Measurements from ENCODE around the gene CHEK2. TPM values are rescaled to one million over a fixed set of nuclear protein-coding genes. Genes with fewer than 3 reads are reported as not detected.

The CHEK2 gene
- total RNA-seq (10 to 100 TPM in 1 of 2 donors, 1 to 10 TPM in 1; 8.6 to 10.0 TPM), polyA plus RNA-seq (10 to 100 TPM in 1 of 2 donors, 1 to 10 TPM in 1; 6.0 to 10.4 TPM)
- long read RNA-seq, donor 1, partial matches to known transcripts, result 7 of 9 reads
- long read RNA-seq, donor 1, other reads (novel, unspliced or antisense), result 0 of 9 reads
- long read RNA-seq, donor 2, result 0 reads
- long read RNA-seq, donor 3, partial matches to known transcripts, result 6 of 7 reads
- long read RNA-seq, donor 3, other reads (novel, unspliced or antisense), result 0 of 7 reads
- long read RNA-seq, donor 4, partial matches to known transcripts, result 5 of 6 reads
- long read RNA-seq, donor 4, other reads (novel, unspliced or antisense), result 0 of 6 reads
- long read RNA-seq, donor 5, partial matches to known transcripts, result 7 of 10 reads
- long read RNA-seq, donor 5, other reads (novel, unspliced or antisense), result 0 of 10 reads

DNA sequence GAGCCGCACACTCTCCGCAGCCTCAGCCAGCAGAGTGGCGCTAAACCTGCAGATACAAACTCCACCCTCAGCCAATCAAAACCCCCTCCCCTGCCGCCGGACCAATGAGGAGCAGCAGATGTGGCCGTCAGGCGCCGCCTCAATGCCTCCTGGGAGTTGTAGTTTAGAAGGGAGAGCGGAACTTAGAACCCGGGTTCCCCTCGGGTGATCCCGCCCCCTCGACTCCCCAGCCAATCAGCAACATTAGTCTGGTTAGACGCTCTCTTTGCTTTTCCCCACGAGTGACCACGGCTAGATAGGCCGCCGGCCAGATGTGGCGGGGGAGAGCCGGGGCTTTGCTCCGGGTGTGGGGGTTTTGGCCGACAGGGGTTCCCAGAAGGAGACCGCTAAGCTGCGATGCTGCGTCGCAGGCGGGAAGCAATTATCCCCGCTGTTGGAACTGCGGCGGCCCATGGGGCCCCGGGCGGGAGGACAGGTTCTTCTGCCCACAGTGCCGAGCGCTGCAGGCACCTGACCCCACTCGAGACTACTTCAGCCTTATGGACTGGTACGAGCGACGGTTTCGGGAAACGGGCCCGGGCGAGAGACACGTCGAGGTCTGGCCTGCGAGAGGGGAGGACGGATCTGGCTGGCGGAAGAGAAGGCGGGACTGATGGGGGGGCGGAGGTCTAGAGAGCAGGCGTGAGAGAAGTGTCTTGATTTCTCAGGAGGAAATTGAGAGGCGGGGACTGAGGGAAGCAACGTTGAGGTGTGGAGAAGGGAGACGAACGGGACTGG lies at the start of gene CHEK2, which contains the start of gene HSCB:
CHEK2 (minus strand) TSS at position 36 of the 777 bp plus-strand sequence. CDS start 7,099 bp downstream, outside the sequence.
HSCB (plus strand) TSS at position 255 of the 777 bp plus-strand sequence; CDS start at position 312, 57 bp downstream.
- peak within 1 kb of the TSS; percentile 72 to 86 for H3K9ac ChIP-seq (ENCODE audit: insufficient read depth in 1 of 2, low read length in 2 of 2)
- no peaks in the 10 kb centered on the region for H3K9me3 ChIP-seq (ENCODE audit: control insufficient read depth in 4 of 4, insufficient read depth in 3 of 4, low read length in 3 of 4)
- peaks cover 0 to 14% (median 4%) of the 10 kb centered on the region in 5 donors for H3K4me1 ChIP-seq (ENCODE audit: control insufficient read depth in 5 of 5, insufficient read depth in 5 of 5, low read length in 5 of 5)
- H3K27ac ChIP-seq (ENCODE audit: low read depth in 1 of 2, low read length in 1 of 2), result peak within 1 kb of the TSS; percentile 93
- peak within 1 kb of the TSS; percentile 81 for H3K4me3 ChIP-seq
- H3K27me3 ChIP-seq (ENCODE audit: control insufficient read depth in 3 of 3, insufficient read depth in 3 of 3, low read length in 2 of 3), result no peaks in the 10 kb centered on the region
- DNase-seq, result peak; percentile 98 to 99 (median 99)
- peak; percentile 95 for ATAC-seq (ENCODE audit: insufficient read depth, low FRiP score)
- peaks cover 5 to 25% (median 10%) of the 10 kb centered on the region in 4 donors for H3K36me3 ChIP-seq (ENCODE audit: control insufficient read depth in 4 of 4, insufficient read depth in 4 of 4, low read length in 4 of 4)
- 0% methylated on average over 54 of the region's 54 CpGs for WGBS, 2 donors
- TF ChIP-seq, protein P1, sequence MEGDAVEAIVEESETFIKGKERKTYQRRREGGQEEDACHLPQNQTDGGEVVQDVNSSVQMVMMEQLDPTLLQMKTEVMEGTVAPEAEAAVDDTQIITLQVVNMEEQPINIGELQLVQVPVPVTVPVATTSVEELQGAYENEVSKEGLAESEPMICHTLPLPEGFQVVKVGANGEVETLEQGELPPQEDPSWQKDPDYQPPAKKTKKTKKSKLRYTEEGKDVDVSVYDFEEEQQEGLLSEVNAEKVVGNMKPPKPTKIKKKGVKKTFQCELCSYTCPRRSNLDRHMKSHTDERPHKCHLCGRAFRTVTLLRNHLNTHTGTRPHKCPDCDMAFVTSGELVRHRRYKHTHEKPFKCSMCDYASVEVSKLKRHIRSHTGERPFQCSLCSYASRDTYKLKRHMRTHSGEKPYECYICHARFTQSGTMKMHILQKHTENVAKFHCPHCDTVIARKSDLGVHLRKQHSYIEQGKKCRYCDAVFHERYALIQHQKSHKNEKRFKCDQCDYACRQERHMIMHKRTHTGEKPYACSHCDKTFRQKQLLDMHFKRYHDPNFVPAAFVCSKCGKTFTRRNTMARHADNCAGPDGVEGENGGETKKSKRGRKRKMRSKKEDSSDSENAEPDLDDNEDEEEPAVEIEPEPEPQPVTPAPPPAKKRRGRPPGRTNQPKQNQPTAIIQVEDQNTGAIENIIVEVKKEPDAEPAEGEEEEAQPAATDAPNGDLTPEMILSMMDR (IDR thresholded peaks at IDR 0.05; ENCODE audit: control extremely low read depth, extremely low read depth), result no peak

DNA sequence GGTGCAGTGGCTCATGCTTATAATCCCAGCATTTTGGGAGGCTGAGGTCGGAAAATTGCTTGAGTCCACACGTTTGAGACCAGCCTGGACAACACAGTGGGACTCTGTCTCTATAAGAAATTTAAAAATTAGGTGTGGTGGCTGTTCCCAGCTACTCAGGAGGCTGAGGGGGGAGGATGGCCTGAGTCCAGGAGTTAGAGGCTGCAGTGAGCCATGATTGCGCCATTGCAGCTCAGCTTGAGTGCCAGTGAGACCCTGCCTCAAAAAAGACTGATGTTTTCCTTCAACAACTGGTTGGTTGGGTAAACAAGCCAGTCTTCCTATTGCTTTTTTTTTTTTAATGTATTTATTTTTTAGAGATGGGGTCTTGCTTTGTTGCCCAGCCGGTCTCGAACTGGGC lies 49.5 kb upstream of the CHEK2 start:
- TF ChIP-seq, protein P1 (IDR thresholded peaks at IDR 0.05; ENCODE audit: control extremely low read depth, extremely low read depth), result no peak
- WGBS, 2 donors, result 93 to 96% methylated on average over 5 of the region's 5 CpGs
- no peak overlapping the region for H3K4me3 ChIP-seq
- no peaks in the 10 kb centered on the region for H3K9me3 ChIP-seq (ENCODE audit: control insufficient read depth in 4 of 4, insufficient read depth in 3 of 4, low read length in 3 of 4)
- no peak overlapping the region for H3K9ac ChIP-seq (ENCODE audit: insufficient read depth in 1 of 2, low read length in 2 of 2)
- H3K27ac ChIP-seq (ENCODE audit: low read depth in 1 of 2, low read length in 1 of 2), result no peak overlapping the region
- DNase-seq, result no peak
- H3K36me3 ChIP-seq (ENCODE audit: control insufficient read depth in 4 of 4, insufficient read depth in 4 of 4, low read length in 4 of 4), result peaks cover 21 to 34% (median 33%) of the 10 kb centered on the region in 4 donors
- ATAC-seq (ENCODE audit: insufficient read depth, low FRiP score), result no peak
- no peaks in the 10 kb centered on the region for H3K27me3 ChIP-seq (ENCODE audit: control insufficient read depth in 3 of 3, insufficient read depth in 3 of 3, low read length in 2 of 3)
- H3K4me1 ChIP-seq (ENCODE audit: control insufficient read depth in 5 of 5, insufficient read depth in 5 of 5, low read length in 5 of 5), result peaks cover 0 to 5% (median 0%) of the 10 kb centered on the region in 5 donors

DNA sequence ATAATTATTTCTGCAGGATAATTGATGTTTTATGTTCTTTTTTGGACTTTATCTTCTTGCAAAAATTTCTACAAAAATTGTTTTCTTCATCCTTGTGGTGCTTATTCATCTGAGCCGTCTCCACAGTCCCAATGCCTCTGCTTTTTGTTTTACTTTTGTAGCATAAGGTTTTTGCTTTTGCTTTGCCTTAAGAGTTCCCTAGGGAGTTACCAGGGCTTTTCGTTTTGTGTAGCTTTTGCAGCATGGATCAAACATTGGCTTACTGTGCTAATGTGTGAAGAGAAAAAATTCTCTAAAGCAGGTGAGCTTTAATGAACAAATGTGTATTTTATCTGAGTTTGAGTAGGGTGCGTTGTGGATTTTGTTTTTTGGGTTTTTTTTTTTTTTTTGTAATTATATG lies 47.0 kb upstream of the CHEK2 start:
- TF ChIP-seq, protein P1 (IDR thresholded peaks at IDR 0.05; ENCODE audit: control extremely low read depth, extremely low read depth), result no peak
- H3K4me3 ChIP-seq, result no peak overlapping the region
- DNase-seq, result no peak
- H3K27me3 ChIP-seq (ENCODE audit: control insufficient read depth in 3 of 3, insufficient read depth in 3 of 3, low read length in 2 of 3), result no peaks in the 10 kb centered on the region
- no peak overlapping the region for H3K27ac ChIP-seq (ENCODE audit: low read depth in 1 of 2, low read length in 1 of 2)
- no peak overlapping the region for H3K9ac ChIP-seq (ENCODE audit: insufficient read depth in 1 of 2, low read length in 2 of 2)
- H3K36me3 ChIP-seq (ENCODE audit: control insufficient read depth in 4 of 4, insufficient read depth in 4 of 4, low read length in 4 of 4), result peaks cover 21 to 35% (median 31%) of the 10 kb centered on the region in 4 donors
- no peak for ATAC-seq (ENCODE audit: insufficient read depth, low FRiP score)
- peaks cover 0 to 4% (median under 1%) of the 10 kb centered on the region in 5 donors for H3K4me1 ChIP-seq (ENCODE audit: control insufficient read depth in 5 of 5, insufficient read depth in 5 of 5, low read length in 5 of 5)
- no peaks in the 10 kb centered on the region for H3K9me3 ChIP-seq (ENCODE audit: control insufficient read depth in 4 of 4, insufficient read depth in 3 of 4, low read length in 3 of 4)
- 82 to 86% methylated on average over 3 of the region's 3 CpGs for WGBS, 2 donors

Measured in lung (tissue), 16 donors.